Keratinocyte (primary cell): ENCODE data around the gene NLGN1. TPM values are rescaled to one million over a fixed set of nuclear protein-coding genes. Genes with fewer than 3 reads are reported as not detected.

Experiments used
- DNase-seq: peaks from one replicate; pipeline ENCODE4 v3.0.0-alpha.2; 2011; ENCODE audit warnings: low read depth, missing footprints, low spot score
- FAIRE-seq: peaks from 2 replicates; lab custom pipeline; 2011; peaks lifted over from hg19 to GRCh38; lab: Jason Lieb, UNC
- H2AFZ ChIP-seq: 2 replicates; pipeline ENCODE4 v1.6.0; 2012; ENCODE audit warnings: low read length, control low read depth, inconsistent platforms; ENCODE audit not compliant: control insufficient read depth
- H3K27ac ChIP-seq: 2 replicates; pipeline ENCODE4 v1.5.1; 2011; ENCODE audit warnings: low read length; ENCODE audit not compliant: control insufficient read depth, insufficient read depth
- H3K27me3 ChIP-seq: 3 replicates; pipeline ENCODE4 v1.6.0; 2011; ENCODE audit warnings: low read length; ENCODE audit not compliant: control insufficient read depth, insufficient read depth; ENCODE audit errors: extremely low read depth
- H3K36me3 ChIP-seq, 2 experiments: 2 replicates in 1 of 2; 3 replicates in 1 of 2; pipeline ENCODE4 v1.5.1; 2011; ENCODE audit warnings: low read length in 2 of 2, mild to moderate bottlenecking in 1 of 2; ENCODE audit not compliant: control insufficient read depth in 2 of 2, insufficient read depth in 2 of 2; ENCODE audit errors: extremely low read depth in 1 of 2
- H3K4me1 ChIP-seq: 3 replicates; pipeline ENCODE4 v1.5.1; 2011; ENCODE audit warnings: low read length; ENCODE audit not compliant: control insufficient read depth, insufficient read depth; ENCODE audit errors: extremely low read depth
- H3K4me2 ChIP-seq: 3 replicates; pipeline ENCODE4 v1.6.0; 2011; ENCODE audit warnings: low read depth, low read length; ENCODE audit not compliant: control insufficient read depth, insufficient read depth; ENCODE audit errors: extremely low read depth
- H3K4me3 ChIP-seq, 3 experiments: fragments of 200-600 bp in 1 of 3; sonication (generic) in 1 of 3; 2 replicates in 2 of 3; 3 replicates in 1 of 3; pipeline ENCODE4 v1.5.1; 2011 to 2016; ENCODE audit warnings: low read length in 3 of 3, mild to moderate bottlenecking in 3 of 3, control low read depth in 2 of 3, inconsistent platforms in 1 of 3, low read depth in 1 of 3, mixed read lengths in 1 of 3, mixed run types in 1 of 3, moderate library complexity in 1 of 3; ENCODE audit not compliant: control insufficient read depth in 2 of 3, insufficient read depth in 2 of 3; ENCODE audit errors: extremely low read depth in 1 of 3
- H3K79me2 ChIP-seq: 2 replicates; pipeline ENCODE4 v1.6.0; 2012; ENCODE audit warnings: low read length; ENCODE audit not compliant: control insufficient read depth, insufficient read depth
- H3K9ac ChIP-seq: 3 replicates; pipeline ENCODE4 v1.6.0; 2011; ENCODE audit warnings: low read length; ENCODE audit not compliant: control insufficient read depth, insufficient read depth; ENCODE audit errors: extremely low read depth
- H3K9me1 ChIP-seq: 3 replicates; pipeline ENCODE4 v1.6.0; 2011; ENCODE audit warnings: low read length; ENCODE audit not compliant: control insufficient read depth, insufficient read depth; ENCODE audit errors: extremely low read depth
- H3K9me3 ChIP-seq: 2 replicates; pipeline ENCODE4 v1.5.1; 2012; ENCODE audit warnings: low read depth, low read length; ENCODE audit not compliant: control insufficient read depth
- H4K20me1 ChIP-seq: 3 replicates; pipeline ENCODE4 v1.6.0; 2011; ENCODE audit warnings: low read length; ENCODE audit not compliant: control insufficient read depth, insufficient read depth; ENCODE audit errors: extremely low read depth
- CTCF ChIP-seq, 3 experiments: IDR thresholded peaks in 1 of 3; conservative IDR thresholded peaks in 1 of 3; optimal IDR thresholded peaks in 1 of 3; 2 replicates in 2 of 3; 3 replicates in 1 of 3; pipeline versions ENCODE3 to v1.5.1; 2011; ENCODE audit warnings: low read length in 3 of 3, mild to moderate bottlenecking in 3 of 3, moderate library complexity in 2 of 3, control low read depth in 1 of 3, inconsistent platforms in 1 of 3; ENCODE audit not compliant: insufficient read depth in 2 of 3; ENCODE audit errors: extremely low read depth in 1 of 3
- EZH2 ChIP-seq: IDR thresholded peaks from one replicate; pipeline ENCODE4 v1.6.1; 2012; ENCODE audit warnings: inconsistent platforms, mild to moderate bottlenecking, low read length, moderate library complexity
- dilution Hi-C: fragments of 300-500 bp; cut with MboI; formaldehyde crosslinking; loops from one replicate; pipeline ENCODE4 v1.7.0; 2020; ENCODE audit warnings: low sequenced_read_pairs; ENCODE audit not compliant: extremely low pct_ligation_motif_present
- polyA plus RNA-seq, 5 experiments: library from polyadenylated mRNA; depleted of rRNA in 3 of 5; stranded (reverse) in 3 of 5; stranded (forward) in 1 of 5; unstranded in 1 of 5; fragments of >200 nt; gene quantifications; 1 replicate in 1 of 5; 2 replicates in 3 of 5; 3 replicates in 1 of 5; pipeline versions ENCODE4 v1.2.1 to v1.2.3, GENCODE V29; 2011 to 2012; ENCODE audit warnings: missing spikeins in 2 of 5, low read depth in 1 of 5, low replicate concordance in 1 of 5

Gene NLGN1
- polyA plus RNA-seq, 1 donor (not counting 4 experiments of a cell fraction or from before 2014, with no cell fraction given), result not detected

- Histone ChIP-seq H2AFZ (no peak overlapping the region), H3K9me3 (no peaks in the 10 kb centered on the region), H3K4me1 (no peaks in the 10 kb centered on the region), H3K4me3 (no peak overlapping the region), H3K79me2 (no peaks in the 10 kb centered on the region), H3K27me3 (no peaks in the 10 kb centered on the region), H3K9ac (no peak overlapping the region), H3K4me2 (no peak overlapping the region), H3K27ac (no peak overlapping the region), H3K36me3 (no peaks in the 10 kb centered on the region), H4K20me1 (no peaks in the 10 kb centered on the region), H3K9me1 (no peaks in the 10 kb centered on the region)
- DNase-seq (no peak), FAIRE-seq (no peak)
- dilution Hi-C loops, result no loop called here
- TF ChIP-seq EZH2 (no peak), CTCF (optimal IDR thresholded peaks at IDR 0.05 in 1 of 3, IDR thresholded peaks at IDR 0.05 in 1 of 3, conservative IDR thresholded peaks at IDR 0.05 in 1 of 3; ENCODE audit: extremely low read depth in 1 of 3, insufficient read depth in 2 of 3, low read length in 3 of 3) (no peak)
Observed at GRCh38 chr3:173793963-173794362, 396.4 kb downstream of the NLGN1 start.

GRCh38 chr3:173796405-173796804 lies 398.9 kb downstream of the NLGN1 start:
- H3K9ac ChIP-seq, result no peak overlapping the region
- H3K27ac ChIP-seq, result no peak overlapping the region
- no peaks in the 10 kb centered on the region for H4K20me1 ChIP-seq
- dilution Hi-C loops, result no loop called here
- no peak overlapping the region for H3K4me3 ChIP-seq
- no peaks in the 10 kb centered on the region for H3K4me1 ChIP-seq
- H3K9me1 ChIP-seq, result no peaks in the 10 kb centered on the region
- DNase-seq (no peak), FAIRE-seq (no peak)
- no peaks in the 10 kb centered on the region for H3K9me3 ChIP-seq
- TF ChIP-seq EZH2 (no peak), CTCF (optimal IDR thresholded peaks at IDR 0.05 in 1 of 3, IDR thresholded peaks at IDR 0.05 in 1 of 3, conservative IDR thresholded peaks at IDR 0.05 in 1 of 3; ENCODE audit: extremely low read depth in 1 of 3, insufficient read depth in 2 of 3, low read length in 3 of 3) (no peak)
- no peaks in the 10 kb centered on the region for H3K79me2 ChIP-seq
- no peaks in the 10 kb centered on the region for H3K27me3 ChIP-seq
- H3K36me3 ChIP-seq, result no peaks in the 10 kb centered on the region
- no peak overlapping the region for H2AFZ ChIP-seq
- H3K4me2 ChIP-seq, result no peak overlapping the region
